Measurements from ENCODE around the gene SUGCT.
"Not testable (repeated sequence)": the region's sequence is repeated elsewhere in the genome, so short reads cannot be mapped to it uniquely, and the experiment has no call there.

The SUGCT gene

GRCh38 chr7:40644454-40645188 is 509.8 kb downstream of the SUGCT start:
- DNase-seq: no peak

GRCh38 chr7:40645197-40645596 is 510.4 kb downstream of the SUGCT start:
- no peak for DNase-seq

DNA sequence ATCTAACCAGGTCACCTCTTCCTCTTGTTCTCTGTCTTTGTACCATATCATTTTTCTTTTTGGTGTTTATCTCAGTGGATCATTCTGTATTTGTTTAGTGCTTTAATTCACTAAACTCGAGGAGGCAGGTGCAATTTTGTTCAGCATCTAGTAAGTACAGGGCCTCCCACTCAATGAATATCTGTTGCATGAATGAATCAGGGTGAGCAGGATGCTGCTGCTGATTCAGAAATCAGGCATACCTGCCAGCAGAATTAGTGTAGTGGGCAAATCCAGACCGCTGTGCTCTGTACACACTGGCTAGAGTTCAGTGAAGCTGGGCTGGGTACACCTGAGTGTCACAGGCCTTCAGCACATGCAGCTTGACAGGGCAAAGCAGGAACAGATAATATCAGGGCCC is 511.9 kb downstream of the SUGCT start:
- no peak for DNase-seq

DNA sequence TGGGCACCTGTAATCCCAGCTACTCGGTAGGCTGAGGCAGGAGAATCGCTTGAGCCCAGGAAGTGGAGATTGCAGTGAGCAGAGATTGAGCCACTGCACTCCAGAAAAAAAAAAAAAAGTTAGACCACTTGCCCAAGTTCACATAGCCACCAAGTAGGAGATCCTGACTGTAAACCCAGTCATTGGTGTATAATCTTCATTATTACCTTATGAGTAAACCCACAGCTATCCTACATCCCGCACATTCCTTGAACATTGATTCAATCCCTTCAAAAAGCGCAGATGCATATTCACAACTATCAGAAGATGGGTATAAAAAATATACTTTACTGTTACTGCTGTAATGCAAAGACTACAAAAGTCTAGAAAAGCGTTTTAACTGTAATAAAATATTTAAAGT is 512.9 kb downstream of the SUGCT start:
- no peak for DNase-seq

GRCh38 chr7:40649247-40649646 is 514.4 kb downstream of the SUGCT start:
- DNase-seq: no peak

DNA sequence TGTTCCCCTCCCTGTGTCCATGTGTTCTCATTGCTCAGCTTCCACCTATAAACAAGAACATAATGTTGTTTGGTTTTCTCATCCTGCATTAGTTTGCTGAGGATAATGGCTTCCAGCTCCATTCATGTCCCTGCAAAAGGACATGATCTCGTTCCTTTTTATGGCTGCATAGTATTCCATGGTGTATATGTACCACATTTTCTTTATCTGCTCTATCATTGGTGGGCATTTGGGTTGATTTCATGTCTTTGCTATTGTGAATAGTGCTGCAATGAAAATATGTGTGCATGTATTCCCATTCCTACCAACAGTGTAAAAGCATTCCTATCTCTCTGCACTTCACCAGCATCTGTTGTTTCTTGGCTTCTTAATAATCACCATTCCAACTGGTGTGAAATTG is 516.1 kb downstream of the SUGCT start:
- not testable (repeated sequence) for DNase-seq

DNA sequence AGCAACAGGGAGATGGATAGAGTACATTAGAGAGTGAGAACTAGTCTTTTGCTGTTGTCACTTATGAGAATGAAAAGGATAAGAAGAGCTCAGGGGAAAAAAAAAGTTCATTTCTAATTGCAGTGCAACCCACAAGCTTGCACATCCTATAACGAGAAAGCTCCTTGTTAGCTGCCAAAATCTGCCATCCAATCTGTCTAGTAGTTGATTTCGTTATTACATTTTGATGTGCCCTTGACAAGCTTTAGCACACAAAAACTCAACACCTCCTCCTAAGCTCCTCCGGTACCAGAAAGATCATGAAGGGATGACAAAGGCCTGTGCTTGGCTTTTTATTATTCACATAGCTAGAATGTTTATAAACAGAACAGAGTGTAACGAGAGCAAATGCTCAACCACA is 519.4 kb downstream of the SUGCT start:
- no peak for DNase-seq

GRCh38 chr7:40655426-40655825 is 520.6 kb downstream of the SUGCT start:
- no peak for DNase-seq

- DNase-seq: no peak
These were observed 521.5 kb downstream of the SUGCT start for GRCh38 chr7:40656349-40656748.

DNA sequence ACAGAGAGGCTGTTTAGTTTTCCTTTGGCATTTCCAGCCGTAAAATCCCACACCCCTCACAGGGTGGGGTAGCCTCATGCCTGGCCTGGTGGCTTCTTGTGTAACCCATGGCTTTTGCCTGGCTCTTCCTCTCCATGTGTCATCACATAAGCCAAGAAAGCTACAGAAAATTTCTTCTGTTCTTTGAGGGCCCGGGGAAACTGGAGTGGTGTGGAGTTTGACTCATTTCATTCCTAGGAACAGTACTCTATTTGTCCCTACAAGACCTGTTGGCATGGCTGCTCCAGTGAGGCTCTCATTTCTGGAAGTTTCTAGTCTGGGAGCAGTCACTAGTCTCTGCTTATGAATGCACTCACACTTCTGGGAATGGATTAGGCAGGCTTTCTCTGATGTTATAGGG is 523.9 kb downstream of the SUGCT start:
- no peak for DNase-seq

- no peak for DNase-seq
These were observed 524.4 kb downstream of the SUGCT start for GRCh38 chr7:40659231-40659630.

DNA sequence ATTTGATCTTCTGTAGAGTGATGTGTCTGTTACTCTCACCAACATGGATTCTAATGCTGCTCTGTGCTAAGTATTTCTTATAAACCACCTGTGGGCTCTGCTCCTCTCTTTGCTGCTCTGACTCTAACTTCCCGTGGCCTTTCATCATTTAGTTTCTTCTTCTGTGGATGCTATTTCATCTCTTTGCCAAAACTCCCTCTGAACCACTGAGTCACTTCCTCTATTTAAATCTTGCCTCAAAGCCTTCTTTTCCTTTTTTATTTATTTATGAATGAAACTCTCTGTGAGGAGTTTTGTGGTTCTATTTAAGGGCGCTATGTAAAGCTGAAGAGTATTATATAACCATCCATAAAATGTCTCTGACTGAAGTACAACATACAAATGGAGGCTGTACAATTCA is 538.5 kb downstream of the SUGCT start:
- DNase-seq: no peak

DNA sequence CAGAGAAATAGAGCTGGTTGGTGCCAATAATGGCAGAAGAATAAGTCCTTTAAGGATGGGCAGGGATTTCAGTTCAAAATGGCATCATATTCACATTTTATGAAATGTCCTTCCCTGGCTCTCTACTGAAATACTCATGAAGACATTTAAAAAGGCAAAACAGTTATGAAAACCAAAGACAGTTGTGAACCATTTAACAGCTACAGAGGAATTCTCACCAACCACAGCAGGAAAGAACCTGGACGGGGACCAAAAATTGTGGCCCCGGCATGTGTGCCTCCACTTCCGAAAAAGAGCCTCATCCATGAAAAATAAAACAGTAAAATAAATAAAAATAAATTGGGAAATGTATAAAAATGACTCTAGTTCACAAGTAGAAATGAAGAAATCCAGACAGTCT is 539.5 kb downstream of the SUGCT start:
- DNase-seq: no peak

GRCh38 chr7:40675741-40676140 is 540.9 kb downstream of the SUGCT start:
- no peak for DNase-seq

GRCh38 chr7:40676221-40676620 is 541.4 kb downstream of the SUGCT start:
- DNase-seq: no peak

DNA sequence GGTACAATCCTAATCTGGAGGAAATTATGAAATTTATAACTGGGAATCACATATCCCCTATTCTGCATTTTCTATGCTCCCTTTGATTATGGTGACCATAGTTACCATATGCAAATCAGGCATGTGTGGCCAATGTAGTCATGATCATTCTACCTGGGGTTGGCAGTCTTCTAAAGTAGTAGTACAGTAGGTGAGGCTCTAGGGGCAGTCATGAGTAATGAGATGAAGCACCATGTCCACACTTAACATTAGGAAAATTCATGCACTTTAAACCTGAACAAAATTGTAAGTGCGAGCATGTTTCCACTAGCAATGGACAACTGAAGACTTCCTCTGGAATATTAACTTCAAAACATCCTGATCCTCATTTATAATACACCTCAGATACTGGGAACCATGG is 545.9 kb downstream of the SUGCT start:
- DNase-seq: no peak

- no peak for DNase-seq
These were observed 547.9 kb downstream of the SUGCT start for GRCh38 chr7:40682696-40683095.

DNA sequence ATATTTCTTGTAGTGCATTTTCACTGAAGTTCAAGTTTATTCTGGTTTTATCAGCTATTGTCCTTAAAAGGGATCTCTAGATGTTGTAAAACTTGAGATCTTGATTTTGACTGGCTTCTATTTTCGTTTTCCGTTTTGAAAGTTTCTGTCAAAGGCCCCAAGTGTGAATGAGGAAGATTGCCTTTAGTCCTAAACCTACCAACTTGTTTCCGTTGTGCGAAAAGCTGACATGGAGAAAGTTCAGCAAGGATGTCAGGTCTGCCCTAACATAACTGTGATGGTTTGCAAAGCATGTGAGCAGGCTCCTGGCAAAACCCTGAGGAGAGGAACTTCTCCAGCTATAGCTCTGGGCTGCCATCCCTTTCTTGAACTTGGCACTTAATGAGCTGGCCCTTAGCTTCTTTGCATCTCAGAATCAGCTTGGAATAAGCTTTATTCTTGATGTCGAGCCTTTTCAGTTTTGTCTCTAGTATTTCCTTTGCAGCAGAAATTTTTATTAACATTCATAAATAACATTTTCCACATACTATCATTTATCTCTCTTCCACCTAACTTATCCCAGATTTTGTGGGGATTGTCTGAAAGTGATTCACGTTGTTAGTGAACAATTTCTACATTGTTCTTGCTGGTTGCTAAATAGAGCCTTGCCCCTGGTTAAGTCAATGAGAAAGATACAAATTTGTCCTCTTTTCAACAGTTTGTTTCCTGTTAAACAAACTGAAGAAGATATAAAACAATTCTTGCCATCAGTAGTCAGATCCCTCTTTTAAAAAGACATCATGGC is 559.4 kb downstream of the SUGCT start:
- no peak for DNase-seq

DNA sequence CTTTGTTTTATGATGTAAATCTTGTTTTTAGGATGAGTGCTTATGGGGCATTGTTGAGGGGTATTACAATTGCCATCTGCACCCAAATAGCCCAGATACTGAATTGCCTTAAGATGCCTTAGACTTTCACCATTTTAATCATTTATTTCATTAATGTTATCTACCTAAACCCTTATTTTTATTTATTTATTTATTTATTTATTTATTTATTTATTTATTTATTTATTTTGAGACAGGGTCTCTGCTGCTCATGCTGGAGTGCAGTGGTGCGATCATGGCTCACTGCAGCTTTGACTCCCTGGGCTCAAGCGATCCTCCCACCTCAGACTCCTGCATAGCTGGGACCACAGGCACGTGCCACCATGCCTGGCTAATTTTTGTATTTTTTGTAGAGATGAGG is 560.2 kb downstream of the SUGCT start:
- no peak for DNase-seq

GRCh38 chr7:40697653-40698052 is 562.8 kb downstream of the SUGCT start:
- DNase-seq: no peak

- DNase-seq: no peak
These were observed 563.6 kb downstream of the SUGCT start for GRCh38 chr7:40698214-40698920.

GRCh38 chr7:40698921-40699260 is 564.1 kb downstream of the SUGCT start:
- DNase-seq: no peak

- DNase-seq: no peak
These were observed 566.0 kb downstream of the SUGCT start for GRCh38 chr7:40700653-40701421.

Data from NCI-H748 treated with DMSO at 0.1 percent for 48 hours (cell line).